Stimulated activated CD4-positive, alpha-beta T cell treated with anti-CD3 and anti-CD28 coated beads, Interleukin-15, amount 100 ng/mL, for 1 hour (primary cell): ENCODE results near the gene IFIT5.
"Not testable (repeated sequence)": the region's sequence is repeated elsewhere in the genome, so short reads cannot be mapped to it uniquely, and the experiment has no call there.

ENCODE experiments used
- DNase-seq, 2 donors: peaks; one replicate each; pipeline ENCODE4 v3.0.0-alpha.2; 2020; ENCODE audit warnings: low read depth in 1 of 2, low spot score in 1 of 2

IFIT5 gene

DNA sequence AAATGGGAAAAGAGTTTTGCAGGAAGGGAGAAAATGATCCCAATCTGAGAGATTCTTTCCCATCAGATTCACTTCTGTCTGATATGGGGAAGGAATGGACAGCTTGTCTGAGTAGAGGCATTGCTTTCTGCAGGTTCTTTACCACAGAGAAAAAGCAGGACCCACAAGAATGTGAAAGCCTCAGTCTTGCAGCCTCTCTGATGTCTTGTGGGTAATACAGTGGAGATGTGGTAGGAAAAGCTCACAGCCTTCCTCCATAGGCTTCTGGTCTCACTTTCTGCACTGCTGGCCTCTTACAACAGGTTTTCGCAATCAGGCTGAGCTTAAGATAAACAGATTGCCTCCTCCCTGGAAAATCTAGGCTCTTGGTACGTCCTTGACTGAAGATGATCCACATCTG, 21.4 kb upstream of the IFIT5 start:
- DNase-seq = no peak

GRCh38 chr10:89393898-89394297, 20.5 kb upstream of the IFIT5 start:
- DNase-seq = no peak

GRCh38 chr10:89395141-89395540, 19.2 kb upstream of the IFIT5 start:
- no peak for DNase-seq

DNA sequence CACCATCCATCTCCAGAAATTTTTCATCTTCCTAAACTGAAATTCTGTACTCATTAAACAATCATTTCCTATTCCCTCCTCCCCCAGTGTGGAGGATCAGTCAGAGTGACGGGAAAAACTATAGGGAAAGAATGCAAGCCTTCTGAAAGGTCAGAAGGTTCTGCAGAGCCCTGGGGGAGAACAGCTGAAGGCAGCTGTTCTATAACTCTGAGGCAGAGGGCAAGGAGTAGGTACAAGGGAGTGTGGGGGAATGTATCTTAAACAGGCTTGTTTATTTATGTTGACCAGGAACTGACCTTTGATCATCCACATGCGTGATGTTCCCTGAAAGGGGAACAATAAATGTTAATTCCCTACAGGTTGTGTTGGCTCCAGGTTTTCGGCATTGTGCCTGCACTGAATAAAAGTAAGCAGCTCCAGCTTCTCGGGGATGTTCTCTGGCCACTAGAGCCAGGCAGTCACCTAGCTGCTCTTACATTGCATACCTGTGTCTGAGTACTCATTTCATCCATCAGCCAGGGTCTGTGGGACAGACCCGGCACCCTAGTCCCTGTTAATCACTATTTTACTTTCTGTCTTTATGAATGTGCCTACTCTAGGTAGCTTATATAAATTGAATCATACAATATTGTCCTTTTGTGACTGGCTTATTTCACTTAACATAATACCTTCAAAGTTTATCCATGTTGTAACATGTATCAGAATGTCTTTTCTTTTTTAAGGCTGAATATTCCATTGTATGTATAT, 16.2 kb upstream of the IFIT5 start:
- no peak for DNase-seq

DNA sequence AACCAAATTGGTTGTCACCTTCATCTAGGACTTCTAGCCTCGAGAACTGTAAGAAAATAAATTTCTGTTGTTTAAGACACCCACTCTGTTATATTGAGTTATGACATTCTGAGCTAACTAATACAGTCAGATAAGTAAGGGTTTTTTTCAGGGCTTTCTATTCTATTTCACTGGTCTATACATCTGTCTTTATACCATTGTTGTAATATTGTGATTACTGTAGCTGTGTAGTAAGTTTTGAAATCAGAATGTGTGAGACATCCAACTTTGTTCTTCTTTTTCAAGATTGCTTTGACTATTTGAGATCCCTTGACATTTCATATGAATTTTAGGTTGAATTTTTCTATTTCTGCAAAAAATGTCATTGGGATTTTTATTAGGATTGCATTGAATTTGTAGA, 14.4 kb upstream of the IFIT5 start:
- no peak for DNase-seq

DNA sequence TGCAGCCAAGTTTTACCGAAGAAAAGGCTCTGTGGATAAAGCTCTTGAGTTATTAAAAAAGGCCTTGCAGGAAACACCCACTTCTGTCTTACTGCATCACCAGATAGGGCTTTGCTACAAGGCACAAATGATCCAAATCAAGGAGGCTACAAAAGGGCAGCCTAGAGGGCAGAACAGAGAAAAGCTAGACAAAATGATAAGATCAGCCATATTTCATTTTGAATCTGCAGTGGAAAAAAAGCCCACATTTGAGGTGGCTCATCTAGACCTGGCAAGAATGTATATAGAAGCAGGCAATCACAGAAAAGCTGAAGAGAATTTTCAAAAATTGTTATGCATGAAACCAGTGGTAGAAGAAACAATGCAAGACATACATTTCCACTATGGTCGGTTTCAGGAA, 11.3 kb upstream of the IFIT5 start:
- no peak for DNase-seq

- DNase-seq = no peak
Measured at GRCh38 chr10:89404104-89405047, 10.0 kb upstream of the IFIT5 start.

GRCh38 chr10:89406178-89406577, 8.2 kb upstream of the IFIT5 start:
- not testable (repeated sequence) for DNase-seq

DNA sequence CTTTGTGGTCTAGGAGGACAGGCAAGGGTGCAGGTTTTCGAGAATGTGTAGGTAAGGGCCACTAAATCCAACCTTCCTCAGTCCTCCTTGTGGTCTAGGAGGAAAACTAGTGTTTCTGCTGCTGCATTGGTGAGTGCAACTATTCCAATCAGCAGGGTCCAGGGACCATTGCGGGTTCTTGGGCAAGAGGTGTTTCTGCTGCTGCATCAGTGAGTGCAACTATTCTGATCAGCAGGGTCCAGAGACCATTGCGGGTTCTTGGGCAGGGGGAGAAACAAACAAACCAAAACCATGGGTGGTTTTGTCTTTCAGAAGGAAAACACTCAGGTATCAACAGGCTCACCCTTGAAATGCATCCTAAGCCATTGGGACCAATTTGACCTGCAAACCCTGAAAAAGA, 6.6 kb upstream of the IFIT5 start:
- DNase-seq = not testable (repeated sequence)

GRCh38 chr10:89409282-89409681, 5.1 kb upstream of the IFIT5 start:
- not testable (repeated sequence) for DNase-seq

- DNase-seq = not testable (repeated sequence)
Measured at GRCh38 chr10:89410551-89410950, 3.8 kb upstream of the IFIT5 start.

DNA sequence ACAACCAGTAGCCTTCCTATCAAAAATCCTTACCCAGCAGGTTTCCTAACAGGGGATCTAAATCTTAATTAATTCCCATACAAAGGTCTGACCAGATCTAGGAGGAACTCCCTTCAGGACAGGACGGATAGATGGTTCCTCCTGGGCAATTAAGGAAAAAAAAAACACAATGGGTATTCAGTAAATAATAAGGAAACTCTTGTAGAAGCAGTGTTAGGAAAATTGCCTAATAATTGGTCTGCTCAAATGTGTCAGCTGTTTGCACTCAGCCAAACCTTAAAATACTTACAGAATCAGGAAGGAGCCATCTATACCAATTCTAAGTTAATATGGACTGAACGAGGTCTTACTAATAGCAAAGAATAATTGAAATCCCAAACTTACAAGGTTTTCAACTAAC, 3.2 kb upstream of the IFIT5 start:
- DNase-seq = not testable (repeated sequence)

GRCh38 chr10:89412276-89412675, 2.1 kb upstream of the IFIT5 start:
- not testable (repeated sequence) for DNase-seq

DNA sequence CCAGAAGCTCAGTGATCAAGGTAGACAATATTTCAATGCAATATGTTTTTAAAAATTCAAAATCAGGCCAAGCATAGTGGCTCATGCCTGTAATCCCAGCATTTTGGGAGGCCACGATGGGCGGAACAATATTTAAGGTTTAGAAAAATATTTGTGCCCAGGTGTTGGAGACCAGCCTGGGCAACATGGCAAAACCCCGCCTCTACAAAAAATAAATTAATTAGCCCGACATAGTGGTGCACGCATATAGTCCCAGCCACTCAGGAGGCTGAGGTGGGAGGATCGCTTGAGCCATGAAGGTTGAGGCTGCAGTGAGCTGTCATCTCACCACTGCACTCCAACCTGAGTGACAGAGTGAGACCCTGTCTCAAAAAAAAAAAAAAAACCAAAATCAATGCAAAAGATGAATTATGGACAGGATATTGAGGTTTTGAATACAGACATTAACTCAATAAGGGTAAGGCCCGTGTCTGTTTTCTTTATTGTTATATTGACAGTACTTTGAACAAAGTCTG, 913 bp upstream of the IFIT5 start:
- DNase-seq = no peak

DNA sequence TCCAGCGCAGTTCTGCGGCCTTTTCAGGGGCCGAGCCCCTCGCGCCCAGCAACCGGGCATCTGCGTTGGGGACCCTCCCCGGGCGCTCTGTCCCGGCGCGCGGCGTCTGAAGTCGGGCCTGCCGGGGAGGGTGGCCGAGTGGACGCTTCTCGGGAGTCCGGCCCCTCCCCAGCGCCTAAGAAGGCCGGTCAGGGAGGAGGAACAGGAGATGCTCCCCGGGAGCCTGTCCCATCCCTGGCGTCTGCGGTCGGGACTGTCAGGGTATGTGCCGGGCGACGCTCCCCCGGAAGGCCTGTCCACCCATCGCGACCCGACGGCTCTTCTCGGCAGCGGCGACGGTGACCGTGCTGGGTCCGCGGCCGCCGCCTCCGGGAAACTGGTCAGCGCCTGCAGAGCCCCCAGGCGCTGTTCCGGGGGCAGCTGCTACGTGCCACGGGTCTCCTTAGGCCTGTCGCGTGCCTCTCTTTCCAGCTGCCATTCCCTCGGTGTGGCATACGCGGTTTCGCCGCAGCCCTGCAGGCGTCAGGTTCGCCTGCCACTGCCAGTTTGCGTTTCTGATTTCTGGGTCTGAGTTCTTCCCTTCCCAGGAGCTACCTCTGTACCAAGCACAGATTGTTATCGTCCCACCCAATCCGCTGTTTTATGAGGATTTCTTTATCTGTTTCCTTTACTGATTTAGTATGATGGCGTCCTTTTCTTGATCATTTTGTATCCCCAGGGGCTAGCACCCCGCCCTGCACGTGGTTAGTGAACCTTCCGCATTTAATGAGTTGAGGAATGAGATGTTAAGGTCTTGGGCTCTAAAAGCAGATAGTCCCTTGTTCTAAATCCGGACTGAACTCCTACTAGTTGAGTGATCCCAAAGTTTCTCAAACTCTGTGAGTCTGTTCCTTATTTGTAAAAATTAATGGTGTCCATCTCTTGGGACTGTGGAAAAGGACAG, 782 bp downstream of the IFIT5 start:
- DNase-seq = peak in 1 of 2 donors; percentile 14

GRCh38 chr10:89416465-89416864, 2.1 kb downstream of the IFIT5 start:
- DNase-seq = no peak

DNA sequence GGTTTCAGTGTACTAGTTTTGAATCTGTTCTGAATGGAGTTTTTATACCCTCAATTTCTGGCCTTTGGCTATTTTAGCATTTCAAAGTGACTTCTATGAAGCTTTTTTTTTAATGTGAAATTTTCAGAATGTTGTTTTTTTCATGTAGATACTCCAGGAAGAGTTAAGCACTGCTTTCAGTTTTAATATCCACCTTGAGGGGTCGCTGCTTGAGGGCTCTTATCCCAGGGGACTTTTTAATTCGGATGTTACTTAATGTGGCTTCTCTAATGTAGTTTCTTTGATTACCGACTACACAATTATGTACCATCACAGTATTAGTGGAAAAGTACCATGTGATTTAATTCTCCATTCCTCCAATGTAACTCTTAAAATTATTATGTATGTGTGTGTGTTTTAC, 5.2 kb downstream of the IFIT5 start:
- no peak for DNase-seq

DNA sequence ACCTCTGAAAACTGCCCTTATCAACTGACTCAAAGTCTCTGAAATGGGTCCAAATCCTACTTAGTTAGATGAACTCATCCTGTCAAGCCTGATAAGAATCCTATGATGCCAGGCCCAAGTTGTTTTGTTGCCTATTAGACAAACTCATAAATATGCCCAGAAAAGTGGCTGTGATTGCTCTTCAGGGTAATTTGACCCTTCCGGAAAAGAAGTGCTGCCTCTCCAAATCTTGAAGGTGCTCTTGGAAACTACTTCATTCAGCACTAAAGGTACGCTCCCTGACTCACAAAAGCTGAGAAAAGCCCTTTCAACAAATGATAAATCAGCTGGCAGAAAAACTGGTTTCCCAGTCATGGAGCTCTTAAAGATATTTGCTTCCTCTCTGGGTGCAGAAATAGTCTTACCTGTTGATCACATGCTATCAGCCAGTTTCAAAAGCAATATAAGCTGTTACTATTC, 6.7 kb downstream of the IFIT5 start:
- no peak for DNase-seq

DNA sequence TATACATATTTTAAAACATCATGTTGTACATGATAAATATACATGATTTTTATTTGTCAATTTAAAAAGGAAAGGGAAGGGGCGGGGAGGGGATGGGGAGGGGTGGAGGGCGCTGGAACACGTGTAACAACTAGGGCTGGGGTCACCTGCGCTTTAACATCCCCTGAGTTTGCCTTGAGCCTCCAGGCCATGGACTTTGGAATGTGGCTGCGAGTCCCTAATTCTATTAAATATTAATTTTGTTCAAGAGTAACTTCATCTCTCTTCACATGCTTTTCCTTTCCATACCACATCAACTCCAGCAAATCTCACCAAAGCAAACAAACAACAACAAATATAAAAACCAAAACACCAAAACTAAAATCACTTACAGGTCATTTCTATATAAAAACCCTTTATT, 10.6 kb downstream of the IFIT5 start:
- no peak for DNase-seq

GRCh38 chr10:89426230-89426868, 12.0 kb downstream of the IFIT5 start:
- no peak for DNase-seq
